Testis (tissue), 2 donors: ENCODE data around the gene INTS6.

Source experiments
- POLR2A ChIP-seq: fragments of 450-650 bp; IDR thresholded peaks from one replicate; pipeline ENCODE4 v1.6.1; 2017; ENCODE audit warnings: antibody characterized with exemption, mild to moderate bottlenecking, moderate library complexity
- TF ChIP-seq, protein P1 (sequence below), 3 experiments: fragments of 450-650 bp in 2 of 3; fragments of 200-600 bp in 1 of 3; sonication (generic) in 1 of 3; IDR thresholded peaks; one replicate each; pipeline ENCODE4 v1.5.1; 2016 to 2019; ENCODE audit warnings: antibody characterized with exemption in 3 of 3, mild to moderate bottlenecking in 2 of 3, moderate library complexity in 1 of 3

DNA sequence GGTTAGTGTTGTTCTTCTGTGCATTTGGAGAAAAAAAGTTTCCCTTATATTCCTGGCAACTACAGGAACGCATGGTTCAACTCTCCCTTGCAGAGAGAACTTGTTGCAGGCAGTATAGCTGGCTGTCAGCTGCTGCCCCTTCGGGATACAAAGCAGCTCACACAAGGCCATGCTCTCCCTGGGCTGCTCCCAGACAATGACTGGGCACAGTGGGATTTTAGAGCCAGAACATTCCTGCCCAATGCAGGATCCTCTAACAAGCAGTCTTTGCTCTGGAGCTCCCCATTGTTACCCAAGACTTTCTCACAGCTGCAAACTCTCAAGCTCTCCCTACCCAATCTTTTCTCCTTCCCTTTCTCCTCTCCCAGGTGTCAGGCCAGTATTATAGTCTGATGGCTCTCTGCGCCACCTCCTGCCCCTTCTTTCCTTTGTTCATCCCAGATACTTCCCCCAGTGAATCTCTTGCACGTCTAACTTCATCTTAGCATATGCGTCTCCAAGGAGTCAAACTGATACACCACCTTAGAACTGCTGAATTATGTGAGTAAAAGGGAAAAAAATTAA is 140.8 kb downstream of the INTS6 start:
- TF ChIP-seq POLR2A: no peak
- TF ChIP-seq, protein P1, sequence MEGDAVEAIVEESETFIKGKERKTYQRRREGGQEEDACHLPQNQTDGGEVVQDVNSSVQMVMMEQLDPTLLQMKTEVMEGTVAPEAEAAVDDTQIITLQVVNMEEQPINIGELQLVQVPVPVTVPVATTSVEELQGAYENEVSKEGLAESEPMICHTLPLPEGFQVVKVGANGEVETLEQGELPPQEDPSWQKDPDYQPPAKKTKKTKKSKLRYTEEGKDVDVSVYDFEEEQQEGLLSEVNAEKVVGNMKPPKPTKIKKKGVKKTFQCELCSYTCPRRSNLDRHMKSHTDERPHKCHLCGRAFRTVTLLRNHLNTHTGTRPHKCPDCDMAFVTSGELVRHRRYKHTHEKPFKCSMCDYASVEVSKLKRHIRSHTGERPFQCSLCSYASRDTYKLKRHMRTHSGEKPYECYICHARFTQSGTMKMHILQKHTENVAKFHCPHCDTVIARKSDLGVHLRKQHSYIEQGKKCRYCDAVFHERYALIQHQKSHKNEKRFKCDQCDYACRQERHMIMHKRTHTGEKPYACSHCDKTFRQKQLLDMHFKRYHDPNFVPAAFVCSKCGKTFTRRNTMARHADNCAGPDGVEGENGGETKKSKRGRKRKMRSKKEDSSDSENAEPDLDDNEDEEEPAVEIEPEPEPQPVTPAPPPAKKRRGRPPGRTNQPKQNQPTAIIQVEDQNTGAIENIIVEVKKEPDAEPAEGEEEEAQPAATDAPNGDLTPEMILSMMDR (IDR thresholded peaks at IDR 0.05): no peak
